ENCODE measurements around the gene DCTN2.

DNA sequence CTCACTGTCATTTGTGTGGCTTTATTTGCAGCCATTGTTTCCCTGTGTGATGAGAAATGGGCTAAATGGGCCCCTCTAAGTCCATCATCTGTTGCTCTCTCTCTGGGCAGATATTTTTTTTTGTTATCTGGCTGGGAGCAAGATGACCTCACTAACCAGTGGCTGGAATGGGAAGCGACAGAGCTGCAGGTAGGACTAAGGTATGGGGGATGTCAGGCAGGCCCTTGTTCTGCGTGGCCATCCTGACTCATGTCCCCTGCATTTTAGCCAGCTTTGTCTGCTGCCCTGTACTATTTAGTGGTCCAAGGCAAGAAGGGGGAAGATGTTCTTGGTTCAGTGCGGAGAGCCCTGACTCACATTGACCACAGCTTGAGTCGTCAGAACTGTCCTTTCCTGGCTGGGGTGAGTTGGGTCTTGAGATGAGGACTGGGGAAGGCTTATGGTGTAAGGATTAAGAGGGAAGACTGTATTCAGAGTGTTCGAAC, 57.8 kb downstream of the DCTN2 start:
- TF ChIP-seq, protein P1, sequence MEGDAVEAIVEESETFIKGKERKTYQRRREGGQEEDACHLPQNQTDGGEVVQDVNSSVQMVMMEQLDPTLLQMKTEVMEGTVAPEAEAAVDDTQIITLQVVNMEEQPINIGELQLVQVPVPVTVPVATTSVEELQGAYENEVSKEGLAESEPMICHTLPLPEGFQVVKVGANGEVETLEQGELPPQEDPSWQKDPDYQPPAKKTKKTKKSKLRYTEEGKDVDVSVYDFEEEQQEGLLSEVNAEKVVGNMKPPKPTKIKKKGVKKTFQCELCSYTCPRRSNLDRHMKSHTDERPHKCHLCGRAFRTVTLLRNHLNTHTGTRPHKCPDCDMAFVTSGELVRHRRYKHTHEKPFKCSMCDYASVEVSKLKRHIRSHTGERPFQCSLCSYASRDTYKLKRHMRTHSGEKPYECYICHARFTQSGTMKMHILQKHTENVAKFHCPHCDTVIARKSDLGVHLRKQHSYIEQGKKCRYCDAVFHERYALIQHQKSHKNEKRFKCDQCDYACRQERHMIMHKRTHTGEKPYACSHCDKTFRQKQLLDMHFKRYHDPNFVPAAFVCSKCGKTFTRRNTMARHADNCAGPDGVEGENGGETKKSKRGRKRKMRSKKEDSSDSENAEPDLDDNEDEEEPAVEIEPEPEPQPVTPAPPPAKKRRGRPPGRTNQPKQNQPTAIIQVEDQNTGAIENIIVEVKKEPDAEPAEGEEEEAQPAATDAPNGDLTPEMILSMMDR (conservative IDR thresholded peaks at IDR 0.05; ENCODE audit: low read depth, low read length): no peak
- TF ChIP-seq EZH2 (IDR thresholded peaks at IDR 0.05; ENCODE audit: borderline replicate concordance, low read depth, low read length, poor library complexity, severe bottlenecking): no peak

Measured in A673 (cell line).